Adrenal gland (tissue), 12 donors: ENCODE results near the gene PANK2. TPM values are rescaled to one million over a fixed set of nuclear protein-coding genes. Genes with fewer than 3 reads are reported as not detected.
A peak's percentile ranks its signal among the peaks of the same experiment; 100 is the strongest.

ENCODE experiments used
- DNase-seq, 7 donors: peaks; one replicate each; pipeline ENCODE4 v3.0.0-alpha.2; 2019 to 2020
- H3K27ac ChIP-seq, 5 donors: fragments of 200-600 bp; sonication (generic) in 4 of 5; 1 replicate in 3 of 5; 2 replicates in 2 of 5; pipeline versions ENCODE4 v1.5.1 to v1.8.0; 2016 to 2020; ENCODE audit warnings: mild to moderate bottlenecking in 1 of 5
- H3K27me3 ChIP-seq: fragments of 200-600 bp; 2 replicates; pipeline ENCODE4 v1.8.0; 2021
- H3K36me3 ChIP-seq, 2 donors: fragments of 200-600 bp; replicated peaks in 1 of 2; 1 replicate in 1 of 2; 2 replicates in 1 of 2; pipeline versions ENCODE4 v1.5.1 to v1.8.0; 2018 to 2022
- H3K4me1 ChIP-seq, 2 donors: fragments of 200-600 bp; replicated peaks in 1 of 2; 1 replicate in 1 of 2; 2 replicates in 1 of 2; pipeline versions ENCODE4 v1.5.1 to v1.8.0; 2018 to 2021
- H3K4me3 ChIP-seq, 4 donors: fragments of 200-600 bp; sonication (generic) in 3 of 4; one replicate each; pipeline ENCODE4 v1.5.1; 2016 to 2018
- H3K9me3 ChIP-seq, 3 donors: fragments of 200-600 bp; sonication (generic) in 1 of 3; replicated peaks in 1 of 3; 1 replicate in 2 of 3; 2 replicates in 1 of 3; pipeline versions ENCODE4 v1.5.1 to v1.8.0; 2016 to 2021
- POLR2A ChIP-seq, 2 donors: fragments of 450-650 bp; IDR thresholded peaks; one replicate each; pipeline ENCODE4 v1.6.1; 2017; ENCODE audit warnings: antibody characterized with exemption in 2 of 2, mild to moderate bottlenecking in 2 of 2, moderate library complexity in 1 of 2
- WGBS, 4 donors: extraction: QIAGEN DNeasy Blood & Tissue Kit in 2 of 4; methylation state at CpG; one replicate each; pipeline versions ENCODE4 v1.1.5 to v1.1.7; 2013 to 2017; 5-methylcytosine and 5-hydroxymethylcytosine counted together
- intact Hi-C, 2 donors: fragments of 100-400 bp; cut with DNase I; formaldehyde crosslinking; loops; one replicate each; pipeline versions ENCODE4 v1.14.1 to v1.15.0; 2022 to 2023
- polyA plus RNA-seq, 3 donors: library from polyadenylated mRNA; stranded (reverse); fragments of 200-250 nt in 2 of 3; fragments of 350-450 nt in 1 of 3; fragmentation: Illumina TruSeq in 1 of 3; extraction: RNeasy Lipid Tissue Mini Kit (QIAGEN cat#74804) in 1 of 3; gene quantifications; one replicate each; pipeline ENCODE4 v1.2.3, GENCODE V29; 2013 to 2014
- total RNA-seq, 9 donors: library from RNA; depleted of rRNA in 4 of 9; stranded (reverse); fragments of >200 nt in 4 of 9; fragments of 120-200 nt in 1 of 9; fragmentation: NEBNext Ultra II Directional in 1 of 9; extraction: Animal tissue kit (Norgen Biotek cat#: 25700) in 1 of 9; gene quantifications; one replicate each; pipeline versions ENCODE4 v1.1.0 to v1.2.4, GENCODE V29; 2013 to 2023
- TF ChIP-seq, protein P1 (sequence below), 6 experiments: fragments of 450-650 bp in 4 of 6; fragments of 200-600 bp in 2 of 6; sonication (generic) in 1 of 6; IDR thresholded peaks; 1 replicate in 5 of 6; 2 replicates in 1 of 6; pipeline versions ENCODE4 v1.5.1 to v1.8.0; 2016 to 2021; ENCODE audit warnings: antibody characterized with exemption in 6 of 6, mild to moderate bottlenecking in 2 of 6, moderate library complexity in 1 of 6
- donor health status: healthy with polysubstance abuse.
- donor health status: Bipolar disorder and iron deficiency.
- donor health status: DM: yes; HTN: yes; CAD: no.
- donor health status: DM: no; HTN: no; CAD: no.
- donor health status: DM: no; HTN: no; CAD: no.
- donor health status: DM: yes; HTN: yes; CAD: no.

The PANK2 gene
- total and polyA plus RNA-seq, 12 donors, result 32.5 to 70.1 (median 46.9) TPM

DNA sequence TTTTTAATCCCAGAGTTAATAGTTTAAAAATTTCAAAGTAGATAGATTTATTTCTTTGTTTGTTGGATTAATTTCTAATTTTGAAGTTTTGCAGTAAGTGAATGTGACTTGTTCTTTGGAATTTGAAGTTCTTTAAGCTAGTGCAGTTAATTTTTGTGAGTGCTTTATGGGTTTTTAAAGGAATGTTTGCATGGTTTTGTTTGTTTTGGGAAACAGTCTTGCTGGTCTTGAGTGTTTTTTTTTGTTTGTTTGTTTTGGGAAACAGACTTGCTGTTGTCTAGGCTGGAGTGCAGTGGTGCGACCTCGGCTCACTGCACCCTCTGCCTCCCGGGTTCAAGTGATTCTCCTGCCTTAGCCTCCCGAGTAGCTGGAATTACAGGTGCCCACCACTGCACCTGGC lies 9.5 kb downstream of the PANK2 start:
- TF ChIP-seq, protein P1, sequence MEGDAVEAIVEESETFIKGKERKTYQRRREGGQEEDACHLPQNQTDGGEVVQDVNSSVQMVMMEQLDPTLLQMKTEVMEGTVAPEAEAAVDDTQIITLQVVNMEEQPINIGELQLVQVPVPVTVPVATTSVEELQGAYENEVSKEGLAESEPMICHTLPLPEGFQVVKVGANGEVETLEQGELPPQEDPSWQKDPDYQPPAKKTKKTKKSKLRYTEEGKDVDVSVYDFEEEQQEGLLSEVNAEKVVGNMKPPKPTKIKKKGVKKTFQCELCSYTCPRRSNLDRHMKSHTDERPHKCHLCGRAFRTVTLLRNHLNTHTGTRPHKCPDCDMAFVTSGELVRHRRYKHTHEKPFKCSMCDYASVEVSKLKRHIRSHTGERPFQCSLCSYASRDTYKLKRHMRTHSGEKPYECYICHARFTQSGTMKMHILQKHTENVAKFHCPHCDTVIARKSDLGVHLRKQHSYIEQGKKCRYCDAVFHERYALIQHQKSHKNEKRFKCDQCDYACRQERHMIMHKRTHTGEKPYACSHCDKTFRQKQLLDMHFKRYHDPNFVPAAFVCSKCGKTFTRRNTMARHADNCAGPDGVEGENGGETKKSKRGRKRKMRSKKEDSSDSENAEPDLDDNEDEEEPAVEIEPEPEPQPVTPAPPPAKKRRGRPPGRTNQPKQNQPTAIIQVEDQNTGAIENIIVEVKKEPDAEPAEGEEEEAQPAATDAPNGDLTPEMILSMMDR (IDR thresholded peaks at IDR 0.05), result no peak
- no peak for TF ChIP-seq POLR2A (IDR thresholded peaks at IDR 0.05)
- H3K27ac ChIP-seq, result no peak overlapping the region
- WGBS, 4 donors, result 62 to 69% (median 66%) methylated on average over 4 of the region's 4 CpGs
- no peaks in the 10 kb centered on the region for H3K27me3 ChIP-seq
- no peak for DNase-seq
- H3K9me3 ChIP-seq, result no peaks in the 10 kb centered on the region
- H3K4me3 ChIP-seq, result no peak overlapping the region
- intact Hi-C loops, result no loop called here
- no peaks in the 10 kb centered on the region for H3K36me3 ChIP-seq
- H3K4me1 ChIP-seq, result peaks cover 48 to 49% of the 10 kb centered on the region in 2 donors

DNA sequence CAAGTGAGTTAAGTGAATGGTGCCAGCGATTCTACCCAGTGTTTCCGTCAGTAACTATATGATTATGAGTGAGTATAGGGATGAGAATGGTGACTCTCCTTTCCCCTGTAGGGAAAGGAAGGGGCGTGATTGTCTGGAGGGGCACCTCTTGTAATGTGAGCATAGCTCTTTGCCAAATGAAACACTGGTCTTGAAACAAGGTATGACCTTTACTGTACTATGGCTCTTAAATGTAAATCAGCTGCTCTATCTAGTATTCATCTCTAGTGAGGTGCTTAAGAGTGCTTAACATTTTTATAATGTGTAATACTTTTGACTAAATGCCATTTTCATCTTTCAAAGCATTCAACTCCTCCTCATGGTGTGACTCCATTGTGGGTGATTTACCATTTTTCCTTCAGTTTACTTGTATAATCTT lies 11.0 kb downstream of the PANK2 start:
- Histone ChIP-seq H3K4me3 (no peak overlapping the region), H3K36me3 (no peaks in the 10 kb centered on the region), H3K27ac (peak overlapping the region in 1 of 5 donors; percentile 39), H3K27me3 (no peaks in the 10 kb centered on the region), H3K9me3 (no peaks in the 10 kb centered on the region), H3K4me1 (peaks cover 40 to 54% of the 10 kb centered on the region in 2 donors)
- intact Hi-C loops, result no loop called here
- no peak for DNase-seq
- WGBS, 4 donors, result 76 to 86% (median 81%) methylated on average over 3 of the region's 3 CpGs
- TF ChIP-seq POLR2A (IDR thresholded peaks at IDR 0.05), result no peak
- TF ChIP-seq, protein P1 (IDR thresholded peaks at IDR 0.05), result no peak

DNA sequence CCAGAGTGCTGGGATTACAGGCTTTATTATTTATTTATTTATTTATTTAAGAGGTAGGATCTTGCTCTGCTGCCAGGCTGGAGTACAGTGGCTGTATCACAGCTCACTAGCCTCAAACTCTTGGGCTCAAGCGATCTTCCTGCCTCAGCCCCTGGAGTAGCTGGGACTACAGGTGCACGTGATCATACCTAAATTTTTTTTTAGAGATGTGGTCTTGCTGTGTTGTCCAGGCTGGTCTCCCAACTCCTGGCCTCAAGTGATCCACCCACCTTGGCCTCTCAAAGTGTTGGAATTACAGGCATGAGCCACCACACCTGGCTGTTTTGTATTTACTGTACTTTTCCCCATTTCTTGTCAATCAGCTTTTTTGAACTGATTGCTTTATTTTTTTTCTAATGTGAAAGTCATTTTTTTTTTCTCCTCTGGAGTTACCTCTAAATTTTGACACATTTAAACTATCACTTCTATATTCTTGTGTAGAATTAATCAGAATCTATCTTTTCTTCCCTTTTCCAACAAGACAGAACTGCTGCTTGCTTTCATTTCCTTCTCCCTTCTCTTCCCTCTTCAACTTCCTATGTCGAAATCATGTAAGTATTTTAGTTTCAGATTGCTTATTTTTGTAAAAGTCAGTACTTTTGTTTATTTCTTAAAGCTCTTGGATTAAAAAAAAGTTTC lies 12.0 kb downstream of the PANK2 start:
- Histone ChIP-seq H3K27me3 (no peaks in the 10 kb centered on the region), H3K9me3 (no peaks in the 10 kb centered on the region), H3K36me3 (no peaks in the 10 kb centered on the region), H3K4me1 (peaks cover 32 to 52% of the 10 kb centered on the region in 2 donors), H3K27ac (peak overlapping the region in 2 of 5 donors; percentile 26 to 31), H3K4me3 (peak overlapping the region in 1 of 4 donors; percentile 17)
- peak in 1 of 7 donors; percentile 42 for DNase-seq
- intact Hi-C loops, result no loop called here
- TF ChIP-seq, protein P1 (IDR thresholded peaks at IDR 0.05), result no peak
- no peak for TF ChIP-seq POLR2A (IDR thresholded peaks at IDR 0.05)
- WGBS, 4 donors, result 58 to 74% (median 67%) methylated on average over 3 of the region's 3 CpGs

DNA sequence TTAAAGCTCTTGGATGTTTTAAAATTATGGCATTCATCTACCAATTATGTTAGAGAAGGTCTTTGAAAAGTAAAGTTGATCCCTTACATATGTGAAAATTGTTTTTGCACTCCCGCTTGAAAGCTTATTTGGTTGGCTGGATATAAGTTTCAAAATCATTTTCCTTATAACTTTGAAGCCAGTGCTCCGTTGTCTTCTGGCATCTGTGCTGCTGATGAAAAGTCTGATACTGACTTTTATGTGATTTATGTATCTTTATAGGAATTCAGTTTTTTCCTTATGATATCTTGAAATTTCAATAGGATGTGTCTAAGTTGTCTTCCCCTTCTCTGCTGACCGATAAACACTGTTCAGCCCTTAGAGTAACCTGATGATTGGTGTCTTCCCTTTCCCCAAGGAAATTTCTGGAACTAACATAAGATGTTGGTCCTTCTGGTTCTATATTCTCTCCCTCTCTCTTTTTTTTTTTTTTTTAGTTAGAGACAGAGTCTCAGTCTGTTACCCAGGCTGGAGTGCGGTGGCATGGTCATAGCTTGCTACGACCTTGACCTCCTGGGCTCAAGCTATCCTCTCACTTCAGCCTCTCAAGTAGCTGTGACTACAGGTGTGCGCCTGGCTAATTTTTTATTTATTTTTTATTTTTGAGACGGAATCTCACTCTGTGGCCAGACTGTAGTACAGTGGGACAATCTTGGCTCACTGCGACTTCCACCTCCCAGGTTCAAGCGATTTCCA lies 12.7 kb downstream of the PANK2 start:
- DNase-seq, result peak in 1 of 7 donors; percentile 46
- peak overlapping the region in 2 of 5 donors; percentile 26 to 32 for H3K27ac ChIP-seq
- no peaks in the 10 kb centered on the region for H3K27me3 ChIP-seq
- intact Hi-C loops, result no loop called here
- peaks cover 31 to 45% of the 10 kb centered on the region in 2 donors for H3K4me1 ChIP-seq
- TF ChIP-seq, protein P1 (IDR thresholded peaks at IDR 0.05), result no peak
- no peak for TF ChIP-seq POLR2A (IDR thresholded peaks at IDR 0.05)
- peak overlapping the region in 1 of 4 donors; percentile 17 for H3K4me3 ChIP-seq
- no peaks in the 10 kb centered on the region for H3K36me3 ChIP-seq
- 57 to 62% (median 60%) methylated on average over 9 of the region's 9 CpGs for WGBS, 4 donors
- H3K9me3 ChIP-seq, result no peaks in the 10 kb centered on the region
